RWPE2 (cell line): ENCODE results near the gene KRT25.

Source experiments
- ATAC-seq: fragments of 200-7000 bp; cut with Tn5 transposase; 3 replicates; pipeline ENCODE4 v1.9.1; 2021; ENCODE audit warnings: low read depth
- DNase-seq: peaks from one replicate; pipeline ENCODE4 v3.0.0-alpha.2; 2020; ENCODE audit warnings: low spot score
- H3K27ac ChIP-seq: fragments of 450-650 bp; 2 replicates; pipeline ENCODE4 v1.5.1; 2017; ENCODE audit warnings: mild to moderate bottlenecking; ENCODE audit not compliant: poor library complexity, severe bottlenecking
- H3K27me3 ChIP-seq: fragments of 250-450 bp; sonication (Bioruptor Pico); 2 replicates; pipeline ENCODE4 v1.5.1; 2021; ENCODE audit warnings: mild to moderate bottlenecking, moderate library complexity; ENCODE audit not compliant: insufficient read depth, poor library complexity, severe bottlenecking
- H3K36me3 ChIP-seq: fragments of 250-450 bp; sonication (Bioruptor Pico); 2 replicates; pipeline ENCODE4 v1.5.1; 2020; ENCODE audit warnings: low read depth, mild to moderate bottlenecking, moderate library complexity
- H3K4me1 ChIP-seq: fragments of 250-450 bp; sonication (Bioruptor Pico); 2 replicates; pipeline ENCODE4 v1.5.1; 2021; ENCODE audit warnings: mild to moderate bottlenecking, moderate library complexity; ENCODE audit not compliant: insufficient read depth, poor library complexity, severe bottlenecking
- H3K4me3 ChIP-seq: fragments of 250-450 bp; sonication (Bioruptor Pico); 2 replicates; pipeline ENCODE4 v1.5.1; 2021; ENCODE audit warnings: mild to moderate bottlenecking, moderate library complexity; ENCODE audit not compliant: severe bottlenecking
- H3K9me3 ChIP-seq: fragments of 250-450 bp; sonication (Bioruptor Pico); 2 replicates; pipeline ENCODE4 v1.5.1; 2021; ENCODE audit warnings: mild to moderate bottlenecking, moderate library complexity; ENCODE audit not compliant: severe bottlenecking
- TF ChIP-seq, protein P1 (sequence below): fragments of 450-650 bp; IDR thresholded peaks from one replicate; pipeline ENCODE4 v1.5.1; 2017; ENCODE audit warnings: mild to moderate bottlenecking, moderate library complexity; ENCODE audit not compliant: poor library complexity, severe bottlenecking

The KRT25 gene

DNA sequence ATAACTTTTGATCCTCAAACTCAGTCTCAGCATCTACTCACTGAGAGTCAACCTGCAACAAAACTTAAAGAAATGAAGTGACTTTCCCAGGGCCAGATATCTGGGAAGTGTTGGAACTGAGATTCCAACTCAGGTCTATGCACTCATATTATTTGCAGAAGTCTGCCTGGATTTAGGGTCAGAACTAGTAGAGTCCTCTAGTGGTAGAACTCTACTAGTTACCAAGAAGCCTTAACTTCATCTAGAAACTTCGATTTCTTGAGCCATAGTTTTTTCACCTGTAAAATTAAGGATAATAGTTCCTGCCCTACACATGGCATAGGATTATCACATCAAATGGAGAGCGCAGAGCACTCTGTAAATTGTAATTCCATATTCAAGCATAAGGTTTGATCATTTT lies 28.2 kb downstream of the KRT25 start:
- TF ChIP-seq, protein P1, sequence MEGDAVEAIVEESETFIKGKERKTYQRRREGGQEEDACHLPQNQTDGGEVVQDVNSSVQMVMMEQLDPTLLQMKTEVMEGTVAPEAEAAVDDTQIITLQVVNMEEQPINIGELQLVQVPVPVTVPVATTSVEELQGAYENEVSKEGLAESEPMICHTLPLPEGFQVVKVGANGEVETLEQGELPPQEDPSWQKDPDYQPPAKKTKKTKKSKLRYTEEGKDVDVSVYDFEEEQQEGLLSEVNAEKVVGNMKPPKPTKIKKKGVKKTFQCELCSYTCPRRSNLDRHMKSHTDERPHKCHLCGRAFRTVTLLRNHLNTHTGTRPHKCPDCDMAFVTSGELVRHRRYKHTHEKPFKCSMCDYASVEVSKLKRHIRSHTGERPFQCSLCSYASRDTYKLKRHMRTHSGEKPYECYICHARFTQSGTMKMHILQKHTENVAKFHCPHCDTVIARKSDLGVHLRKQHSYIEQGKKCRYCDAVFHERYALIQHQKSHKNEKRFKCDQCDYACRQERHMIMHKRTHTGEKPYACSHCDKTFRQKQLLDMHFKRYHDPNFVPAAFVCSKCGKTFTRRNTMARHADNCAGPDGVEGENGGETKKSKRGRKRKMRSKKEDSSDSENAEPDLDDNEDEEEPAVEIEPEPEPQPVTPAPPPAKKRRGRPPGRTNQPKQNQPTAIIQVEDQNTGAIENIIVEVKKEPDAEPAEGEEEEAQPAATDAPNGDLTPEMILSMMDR, result peak; percentile 65
- Histone ChIP-seq H3K27ac (no peak overlapping the region), H3K4me1 (peaks cover 4% of the 10 kb centered on the region), H3K27me3 (peaks cover 5% of the 10 kb centered on the region), H3K36me3 (no peaks in the 10 kb centered on the region), H3K4me3 (no peak overlapping the region), H3K9me3 (no peaks in the 10 kb centered on the region)
- DNase-seq (no peak), ATAC-seq (peak; percentile 60; the same call in 1 of the 3 replicates)

DNA sequence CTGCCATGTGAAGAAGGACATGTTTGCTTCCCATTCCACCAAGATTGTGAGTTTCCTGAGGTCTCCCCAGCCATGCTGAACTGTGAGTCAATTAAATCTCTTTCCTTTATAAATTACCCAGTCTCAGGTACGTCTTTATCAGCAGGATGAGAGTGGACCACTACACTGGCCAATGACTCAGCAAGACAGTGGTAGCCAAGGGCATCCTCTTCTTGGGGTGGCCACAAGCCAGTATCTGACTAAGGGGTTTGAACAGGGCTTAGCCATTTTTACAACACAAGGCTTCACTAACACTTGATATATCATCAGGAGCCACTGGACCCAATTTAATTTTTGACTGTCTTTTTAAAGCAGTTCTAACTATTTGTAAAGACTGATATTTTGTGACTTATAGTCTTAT lies 30.5 kb downstream of the KRT25 start:
- Histone ChIP-seq H3K4me1 (peaks cover 4% of the 10 kb centered on the region), H3K4me3 (no peak overlapping the region), H3K36me3 (no peaks in the 10 kb centered on the region), H3K9me3 (no peaks in the 10 kb centered on the region), H3K27me3 (no peaks in the 10 kb centered on the region), H3K27ac (no peak overlapping the region)
- DNase-seq, result no peak
- TF ChIP-seq, protein P1, result no peak
- no peak for ATAC-seq

DNA sequence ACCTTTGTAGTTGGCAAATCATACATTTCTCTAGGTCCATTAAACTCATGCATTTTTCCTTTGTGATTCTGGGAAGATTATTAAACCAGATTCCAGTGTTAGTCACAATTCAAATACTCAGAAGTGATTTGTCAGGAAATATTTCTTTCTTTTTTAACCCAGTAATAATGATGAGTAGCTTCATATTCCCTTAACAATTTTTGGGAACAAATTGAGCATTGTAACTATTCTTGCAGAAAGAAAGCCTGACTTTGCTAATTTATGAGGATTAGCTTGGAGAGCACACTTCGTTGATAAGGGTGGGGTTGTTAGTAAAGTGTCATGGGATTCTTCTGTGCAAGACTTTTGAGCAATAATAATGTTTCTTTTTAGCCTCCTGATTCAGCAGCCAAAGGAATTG lies 32.9 kb downstream of the KRT25 start:
- no peak for ATAC-seq

DNA sequence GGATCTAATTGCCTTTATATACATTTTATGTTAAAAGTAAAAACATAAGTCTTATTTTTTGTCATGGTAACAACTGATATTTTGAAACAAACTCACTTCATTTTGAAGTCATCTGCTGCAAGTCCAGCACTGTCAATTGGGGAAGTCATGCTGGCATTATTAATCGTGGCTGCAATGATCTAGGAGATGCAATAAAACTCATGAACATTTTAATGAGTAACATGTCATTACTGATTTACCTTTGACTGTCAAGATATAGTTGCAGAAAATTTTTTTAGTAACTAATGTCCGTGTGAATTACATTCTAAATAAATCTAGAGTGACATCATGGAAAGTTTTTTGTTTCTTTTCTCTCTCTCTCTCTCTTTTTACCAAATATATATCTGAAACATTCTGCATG lies 34.2 kb downstream of the KRT25 start:
- ATAC-seq (no peak), DNase-seq (no peak)
- TF ChIP-seq, protein P1, result no peak
- H3K9me3 ChIP-seq, result no peaks in the 10 kb centered on the region
- no peaks in the 10 kb centered on the region for H3K4me1 ChIP-seq
- H3K4me3 ChIP-seq, result no peak overlapping the region
- no peaks in the 10 kb centered on the region for H3K36me3 ChIP-seq
- no peaks in the 10 kb centered on the region for H3K27me3 ChIP-seq
- no peak overlapping the region for H3K27ac ChIP-seq

More for the DNA sequence above, 32.9 kb downstream of the KRT25 start:
- TF ChIP-seq, protein P1, result no peak
- Histone ChIP-seq H3K9me3 (no peaks in the 10 kb centered on the region), H3K4me1 (no peaks in the 10 kb centered on the region), H3K27ac (no peak overlapping the region), H3K27me3 (no peaks in the 10 kb centered on the region), H3K4me3 (no peak overlapping the region), H3K36me3 (no peaks in the 10 kb centered on the region)
- no peak for DNase-seq

DNA sequence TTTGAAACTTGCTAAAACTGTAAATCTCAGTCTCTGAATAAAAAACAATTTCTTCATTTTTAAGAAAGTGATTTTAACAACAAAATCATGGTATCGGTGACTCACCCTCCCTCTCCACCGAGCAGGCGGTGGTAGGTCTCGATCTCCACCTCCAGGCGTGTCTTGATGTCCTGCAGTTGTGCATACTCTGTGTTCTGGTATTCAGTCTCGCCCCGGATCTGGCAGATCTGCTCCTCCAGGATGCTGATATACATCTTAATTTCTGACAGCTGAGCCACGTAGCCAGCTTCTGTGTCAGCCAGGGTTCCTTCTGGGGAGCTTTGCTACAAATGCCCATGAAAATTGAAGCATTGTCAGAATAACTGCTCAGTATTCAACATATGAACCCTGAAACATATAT lies 36.2 kb downstream of the KRT25 start:
- Histone ChIP-seq H3K4me1 (no peaks in the 10 kb centered on the region), H3K9me3 (no peaks in the 10 kb centered on the region), H3K36me3 (no peaks in the 10 kb centered on the region), H3K27ac (no peak overlapping the region), H3K27me3 (no peaks in the 10 kb centered on the region), H3K4me3 (no peak overlapping the region)
- TF ChIP-seq, protein P1, result no peak
- DNase-seq (no peak), ATAC-seq (peak; percentile 61)
